ENCODE data around the gene APBB1.

Gene APBB1

GRCh38 chr11:6350043-6350442 is 68.9 kb downstream of the APBB1 start:
- no peak for DNase-seq

GRCh38 chr11:6345366-6345765 is 73.5 kb downstream of the APBB1 start:
- DNase-seq = no peak

Measured in activated naive CD4-positive, alpha-beta T cell (primary cell).